SU-DHL-6 (cell line): ENCODE measurements around the gene TWSG1.

Source experiments
- EZH2phosphoT487 ChIP-seq: fragments of 200-600 bp; sonication (generic), shearing (Covaris generic); conservative IDR thresholded peaks from 2 replicates; pipeline ENCODE4 v1.6.1; 2018; ENCODE audit warnings: mild to moderate bottlenecking, antibody characterized with exemption, low read length, moderate library complexity, mixed read lengths
- TF ChIP-seq, protein P1 (sequence below): fragments of 200-600 bp; sonication (generic); IDR thresholded peaks from one replicate; pipeline ENCODE4 v1.5.1; 2017; ENCODE audit warnings: antibody characterized with exemption, mild to moderate bottlenecking, low read length, moderate library complexity; ENCODE audit not compliant: insufficient read depth, poor library complexity, severe bottlenecking

DNA sequence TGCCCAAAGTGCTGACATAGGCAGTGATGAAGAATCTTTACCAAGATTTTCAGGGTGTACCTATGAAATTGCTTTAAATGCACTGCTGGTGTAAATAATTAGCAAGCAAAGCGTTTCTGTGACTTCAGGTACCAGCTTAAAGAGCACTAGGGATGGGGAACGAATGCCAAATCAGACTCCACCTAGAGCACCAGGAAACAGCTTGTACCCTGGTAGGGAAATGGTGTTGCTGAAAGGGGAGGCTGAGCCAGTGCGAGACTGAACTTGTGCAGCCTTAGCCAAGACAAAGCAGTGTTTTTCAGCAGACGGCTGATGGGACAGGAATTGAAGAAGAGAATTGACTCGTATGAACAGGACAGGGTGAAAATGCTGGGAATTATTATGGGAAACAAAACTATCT, 65.6 kb downstream of the TWSG1 start:
- TF ChIP-seq, protein P1, sequence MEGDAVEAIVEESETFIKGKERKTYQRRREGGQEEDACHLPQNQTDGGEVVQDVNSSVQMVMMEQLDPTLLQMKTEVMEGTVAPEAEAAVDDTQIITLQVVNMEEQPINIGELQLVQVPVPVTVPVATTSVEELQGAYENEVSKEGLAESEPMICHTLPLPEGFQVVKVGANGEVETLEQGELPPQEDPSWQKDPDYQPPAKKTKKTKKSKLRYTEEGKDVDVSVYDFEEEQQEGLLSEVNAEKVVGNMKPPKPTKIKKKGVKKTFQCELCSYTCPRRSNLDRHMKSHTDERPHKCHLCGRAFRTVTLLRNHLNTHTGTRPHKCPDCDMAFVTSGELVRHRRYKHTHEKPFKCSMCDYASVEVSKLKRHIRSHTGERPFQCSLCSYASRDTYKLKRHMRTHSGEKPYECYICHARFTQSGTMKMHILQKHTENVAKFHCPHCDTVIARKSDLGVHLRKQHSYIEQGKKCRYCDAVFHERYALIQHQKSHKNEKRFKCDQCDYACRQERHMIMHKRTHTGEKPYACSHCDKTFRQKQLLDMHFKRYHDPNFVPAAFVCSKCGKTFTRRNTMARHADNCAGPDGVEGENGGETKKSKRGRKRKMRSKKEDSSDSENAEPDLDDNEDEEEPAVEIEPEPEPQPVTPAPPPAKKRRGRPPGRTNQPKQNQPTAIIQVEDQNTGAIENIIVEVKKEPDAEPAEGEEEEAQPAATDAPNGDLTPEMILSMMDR, result no peak
- no peak for TF ChIP-seq EZH2phosphoT487
